Activated CD4-positive, CD25-positive, alpha-beta regulatory T cell treated with anti-CD3 and anti-CD28 coated beads, Interleukin-2, amount 50 U/mL, for 16 hours (primary cell): ENCODE results near the gene MYO9B.
"Not testable (repeated sequence)": the region's sequence is repeated elsewhere in the genome, so short reads cannot be mapped to it uniquely, and the experiment has no call there.

Source experiments
- DNase-seq: peaks from one replicate; pipeline ENCODE4 v3.0.0-alpha.2; 2020; ENCODE audit warnings: low read depth, low spot score

MYO9B gene

DNA sequence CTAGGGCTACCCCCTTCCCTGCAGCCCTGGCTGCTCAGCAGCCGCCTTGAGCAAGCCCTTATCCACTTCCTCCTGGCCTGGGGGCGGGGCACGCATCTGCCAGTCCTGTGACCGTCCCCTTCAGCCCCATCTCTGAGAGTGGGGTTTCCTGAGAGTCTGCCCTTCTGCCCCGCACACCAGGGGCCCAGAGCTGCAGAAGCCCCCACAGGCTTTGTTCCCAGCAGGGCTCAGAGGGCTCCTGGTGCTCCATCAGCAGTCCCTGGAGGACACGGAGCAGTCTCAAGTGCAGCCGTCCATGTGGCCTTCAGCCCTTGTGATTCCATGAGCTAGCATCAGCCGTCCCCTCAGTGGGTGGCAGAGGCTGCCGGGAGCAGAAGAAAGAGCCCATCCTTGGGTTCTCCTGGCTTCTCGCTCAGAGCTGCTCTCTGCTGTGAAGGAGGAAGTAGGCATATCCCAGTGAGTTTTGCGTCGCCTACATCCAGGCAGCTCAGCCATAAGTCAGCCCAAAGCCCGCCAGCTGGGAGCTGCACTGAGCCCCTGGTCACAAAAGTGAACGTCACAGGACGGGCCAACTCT lies 16.3 kb downstream of the MYO9B start:
- DNase-seq = no peak

DNA sequence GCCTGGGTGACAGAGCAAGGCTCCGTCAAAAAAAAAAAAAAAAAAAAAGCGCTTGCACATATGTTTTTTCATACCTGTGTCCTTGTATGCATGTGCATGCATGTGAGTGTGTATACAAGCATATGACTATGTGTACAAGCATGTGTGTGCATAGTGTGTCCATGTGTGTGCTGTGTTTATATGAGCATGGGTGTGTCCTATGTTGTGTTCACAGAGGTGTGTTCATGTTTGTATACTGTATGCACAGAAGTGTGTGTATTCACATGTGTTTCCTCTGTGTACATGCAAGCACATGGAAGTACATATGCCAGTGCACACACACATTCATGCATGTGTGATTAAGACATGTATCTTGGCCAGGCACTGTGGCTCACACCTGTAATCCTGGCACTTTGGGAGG lies 17.1 kb downstream of the MYO9B start:
- no peak for DNase-seq

- DNase-seq = not testable (repeated sequence)
These were observed 19.1 kb downstream of the MYO9B start for GRCh38 chr19:17094694-17095093.

- no peak for DNase-seq
These were observed 19.8 kb downstream of the MYO9B start for GRCh38 chr19:17095141-17095919.

DNA sequence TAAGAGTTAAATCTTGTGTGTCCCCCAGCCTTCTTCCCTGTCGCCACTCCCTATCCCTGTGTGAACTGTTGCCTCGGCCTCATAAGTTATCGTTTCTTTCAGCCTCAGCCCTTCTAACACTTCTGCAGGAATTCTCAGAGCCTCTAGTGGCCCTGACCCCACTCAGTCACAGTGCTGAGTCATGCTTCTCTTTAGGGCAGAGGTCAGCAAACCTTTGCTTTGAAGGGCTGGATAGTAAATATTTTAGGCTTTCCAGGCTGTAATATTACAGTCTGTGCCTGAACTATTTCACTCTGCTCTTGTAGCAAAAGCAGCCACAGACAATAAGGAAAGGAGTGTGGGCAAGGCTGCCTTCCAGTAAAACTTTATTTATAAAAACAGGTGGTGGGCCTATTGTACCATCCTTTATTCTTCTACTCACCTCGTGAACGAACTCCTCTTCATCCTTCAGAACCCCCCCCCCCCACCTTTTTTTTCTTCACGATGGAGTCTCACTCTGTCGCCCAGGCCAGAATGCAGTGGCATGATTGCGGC lies 22.1 kb downstream of the MYO9B start:
- DNase-seq = no peak

- DNase-seq = no peak
These were observed 22.7 kb downstream of the MYO9B start for GRCh38 chr19:17098326-17098725.

DNA sequence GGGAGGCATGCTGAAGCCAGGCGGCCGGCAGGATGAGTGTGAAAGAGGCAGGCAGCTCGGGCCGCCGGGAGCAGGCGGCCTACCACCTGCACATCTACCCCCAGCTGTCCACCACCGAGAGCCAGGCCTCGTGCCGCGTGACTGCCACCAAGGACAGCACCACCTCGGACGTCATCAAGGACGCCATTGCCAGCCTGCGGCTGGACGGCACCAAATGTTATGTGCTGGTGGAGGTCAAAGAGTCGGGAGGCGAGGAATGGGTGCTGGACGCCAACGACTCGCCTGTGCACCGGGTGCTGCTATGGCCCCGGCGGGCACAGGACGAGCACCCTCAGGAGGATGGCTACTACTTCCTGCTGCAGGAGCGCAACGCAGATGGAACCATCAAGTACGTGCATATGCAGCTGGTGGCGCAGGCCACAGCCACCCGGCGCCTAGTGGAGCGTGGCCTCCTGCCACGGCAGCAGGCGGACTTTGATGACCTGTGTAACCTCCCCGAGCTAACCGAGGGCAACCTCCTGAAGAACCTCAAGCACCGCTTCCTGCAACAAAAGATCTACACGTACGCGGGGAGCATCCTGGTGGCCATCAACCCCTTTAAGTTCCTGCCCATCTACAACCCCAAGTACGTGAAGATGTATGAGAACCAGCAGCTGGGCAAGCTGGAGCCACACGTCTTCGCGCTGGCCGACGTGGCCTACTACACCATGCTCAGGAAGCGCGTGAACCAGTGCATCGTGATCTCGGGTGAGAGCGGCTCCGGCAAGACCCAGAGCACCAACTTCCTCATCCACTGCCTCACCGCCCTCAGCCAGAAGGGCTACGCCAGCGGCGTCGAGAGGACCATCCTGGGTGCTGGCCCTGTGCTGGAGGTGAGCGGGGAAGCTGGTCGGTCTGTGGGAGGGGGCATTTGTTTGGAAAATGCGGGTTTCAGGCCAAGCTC lies 26.4 kb downstream of the MYO9B start:
- DNase-seq = no peak

- no peak for DNase-seq
These were observed 27.6 kb downstream of the MYO9B start for GRCh38 chr19:17103177-17103576.

GRCh38 chr19:17104679-17105078 lies 29.1 kb downstream of the MYO9B start:
- no peak for DNase-seq

DNA sequence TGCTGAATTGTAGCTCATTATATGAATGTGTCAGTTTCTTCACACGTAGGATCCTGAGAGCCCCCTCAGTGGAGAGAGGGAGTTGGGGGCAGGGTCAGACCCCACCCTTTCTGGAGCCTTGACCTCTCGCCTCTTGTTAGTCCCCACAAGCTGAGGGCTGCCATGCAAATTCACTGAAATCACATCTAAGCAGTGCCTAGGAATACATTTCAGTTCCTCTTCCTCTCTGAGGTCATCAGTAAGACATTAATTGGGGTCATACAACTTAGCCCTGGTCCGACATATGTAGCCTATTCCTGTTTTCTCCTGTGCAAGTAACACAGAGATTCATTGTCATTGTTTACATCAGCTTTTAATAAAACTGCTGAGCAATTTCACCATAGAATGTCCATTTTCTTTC lies 30.0 kb downstream of the MYO9B start:
- no peak for DNase-seq

- DNase-seq = not testable (repeated sequence)
These were observed 31.4 kb downstream of the MYO9B start for GRCh38 chr19:17106964-17107363.

DNA sequence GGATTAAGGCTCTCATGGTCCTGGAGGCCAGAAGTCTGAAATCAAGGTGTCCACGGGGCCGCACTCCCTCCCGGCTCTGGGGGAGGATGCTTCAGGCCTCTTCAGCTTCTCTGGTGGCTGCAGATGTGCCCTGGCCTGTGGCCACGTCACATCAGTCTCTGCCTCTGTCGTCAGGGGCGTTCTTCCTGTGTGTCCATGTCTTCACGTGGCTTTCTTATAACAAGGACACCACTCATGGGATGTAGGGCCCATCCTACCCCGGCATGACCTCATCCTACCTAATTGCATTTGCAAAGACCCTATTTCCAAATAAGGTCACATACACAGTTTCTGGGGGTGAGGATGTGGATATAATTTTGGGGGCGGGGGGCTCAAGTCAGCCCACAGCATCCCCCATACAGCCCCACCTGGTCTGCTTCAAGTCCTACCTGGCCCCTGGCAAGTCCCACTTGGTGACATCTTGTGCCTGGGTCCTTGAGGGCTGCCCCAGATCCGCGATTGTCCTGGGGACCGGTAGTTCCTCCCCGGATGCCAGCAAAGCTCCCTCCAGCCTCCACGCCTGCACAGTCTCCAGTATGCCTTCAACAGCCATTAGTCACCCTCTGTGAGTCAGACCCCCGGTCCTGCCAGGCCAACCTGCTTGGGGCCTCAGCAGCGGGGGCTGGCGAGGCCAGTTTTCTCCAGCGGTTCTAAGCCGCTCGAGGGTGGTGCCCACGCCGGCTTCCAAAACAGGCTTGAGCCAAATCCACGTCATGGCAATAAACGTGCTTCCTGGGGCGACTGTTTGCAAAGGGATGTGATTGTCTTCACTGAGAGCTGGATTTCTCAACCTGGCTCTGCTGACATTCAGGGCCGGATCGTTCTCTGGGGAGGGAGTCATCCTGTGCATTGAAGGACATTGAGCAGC lies 32.2 kb downstream of the MYO9B start:
- no peak for DNase-seq

DNA sequence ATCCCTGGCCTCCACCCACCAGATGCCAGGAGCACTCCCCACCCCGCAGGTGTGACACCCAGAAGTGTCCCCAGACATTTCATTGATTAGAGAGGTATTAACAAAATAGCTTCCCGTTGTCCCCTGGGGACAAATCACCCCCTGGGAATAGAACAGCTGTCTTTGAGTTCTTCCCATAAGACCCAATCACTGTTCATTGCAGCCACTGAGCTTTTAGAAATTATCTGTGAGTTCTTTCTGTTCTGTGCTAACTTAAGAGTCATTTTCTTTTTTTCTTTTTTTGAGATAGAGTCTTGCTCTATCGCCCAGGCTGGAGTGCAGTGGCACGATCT lies 32.8 kb downstream of the MYO9B start:
- no peak for DNase-seq

- no peak for DNase-seq
These were observed 33.7 kb downstream of the MYO9B start for GRCh38 chr19:17109300-17109699.

DNA sequence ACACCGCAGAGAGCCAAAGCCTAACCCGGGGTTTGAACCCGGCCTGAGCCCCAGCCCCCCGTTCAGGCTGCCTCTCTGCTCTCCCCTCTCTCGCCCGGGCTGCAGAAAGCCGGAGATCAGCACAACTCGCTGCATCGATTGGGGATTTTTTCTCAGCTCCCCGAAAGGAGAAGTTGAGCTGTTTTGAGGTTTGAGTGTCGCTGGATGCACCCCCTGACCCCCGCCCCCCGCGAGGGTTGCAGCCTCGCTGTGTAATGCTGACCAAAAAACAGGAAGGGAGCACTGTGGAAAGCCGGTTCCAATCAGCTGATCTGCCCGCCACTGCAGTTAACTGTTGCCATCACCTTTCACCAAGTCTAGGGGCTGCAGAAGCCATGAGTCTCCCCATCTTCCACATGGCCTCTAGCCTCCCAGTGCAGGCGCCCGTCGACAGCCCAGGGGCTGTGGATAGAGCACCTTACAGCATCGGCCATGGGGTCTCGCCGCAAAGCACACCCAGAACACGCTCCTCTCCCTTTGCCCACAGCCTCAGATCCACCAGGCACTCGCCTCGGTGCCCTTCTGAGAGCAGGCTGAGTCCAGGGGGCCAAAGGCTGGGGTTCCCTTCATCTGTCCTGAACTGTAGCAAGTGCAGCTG lies 34.5 kb downstream of the MYO9B start:
- no peak for DNase-seq

DNA sequence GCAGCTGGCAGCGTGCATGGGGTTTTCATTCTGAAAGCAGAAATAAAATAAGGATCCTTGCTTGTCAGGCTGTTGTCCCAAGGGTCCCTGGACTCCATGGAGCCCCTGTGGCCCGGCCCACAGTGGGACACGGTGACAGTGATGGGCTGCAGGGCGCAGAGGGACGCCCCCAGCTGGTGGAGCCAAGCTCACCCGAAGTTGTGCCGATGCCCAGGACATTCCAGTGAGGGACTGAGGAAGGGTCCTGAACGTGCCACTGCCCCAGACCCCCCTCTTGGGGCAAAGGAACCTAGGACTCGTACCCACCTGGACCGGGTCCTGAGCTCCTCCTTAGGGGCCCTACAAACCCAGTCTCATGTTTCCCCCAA lies 35.0 kb downstream of the MYO9B start:
- no peak for DNase-seq

DNA sequence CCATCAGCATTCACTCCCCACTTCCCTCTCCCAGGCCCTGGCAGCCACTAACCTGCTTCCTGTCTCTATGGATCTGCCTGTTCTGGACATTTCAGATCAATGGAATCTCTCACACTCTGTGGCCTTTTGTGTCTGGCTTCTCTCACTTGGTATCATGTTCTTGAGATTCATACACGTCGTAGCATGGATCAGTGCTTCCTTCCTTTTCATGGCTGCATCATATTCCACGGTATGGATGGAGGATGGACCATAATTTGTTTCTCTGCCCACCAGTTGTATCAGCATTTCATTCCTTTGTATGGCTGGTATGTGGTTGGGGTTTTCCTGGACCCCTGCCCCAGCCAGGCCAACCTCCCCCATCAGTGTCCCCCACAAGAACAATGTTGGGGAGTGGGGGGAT lies 36.2 kb downstream of the MYO9B start:
- DNase-seq = no peak

GRCh38 chr19:17112271-17112670 lies 36.7 kb downstream of the MYO9B start:
- DNase-seq = no peak

DNA sequence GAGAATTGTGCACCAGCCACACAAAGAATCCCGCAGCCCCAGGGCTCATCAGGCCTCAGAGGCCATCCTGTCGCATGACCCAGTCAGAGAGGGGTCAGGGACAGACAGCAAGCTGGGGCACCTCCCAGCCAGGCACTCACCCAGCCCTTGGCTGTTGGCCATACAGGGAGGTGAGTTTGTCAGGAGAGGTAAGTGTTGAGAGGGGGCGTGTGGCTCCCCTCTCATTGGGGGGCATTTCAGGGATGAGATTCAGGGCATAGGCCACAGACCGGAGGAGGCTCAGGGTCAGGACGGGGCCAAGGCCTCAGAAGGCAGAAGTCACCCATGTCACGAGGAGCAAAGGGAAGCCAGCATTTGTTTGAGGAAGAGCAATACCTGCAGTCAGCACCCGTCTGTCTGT lies 37.1 kb downstream of the MYO9B start:
- DNase-seq = no peak

GRCh38 chr19:17113127-17113785 lies 37.7 kb downstream of the MYO9B start:
- DNase-seq = no peak
